Muscle of back (tissue), 11 donors: ENCODE data around the gene NFKB1. TPM values are rescaled to one million over a fixed set of nuclear protein-coding genes. Genes with fewer than 3 reads are reported as not detected.
A peak's percentile ranks its signal among the peaks of the same experiment; 100 is the strongest.

ENCODE experiments used
- DNase-seq, 3 donors: peaks; one replicate each; pipeline versions ENCODE4 v3.0.0 to v3.0.0-alpha.2; 2013
- polyA plus RNA-seq, 10 donors: library from polyadenylated mRNA; unstranded; fragments of 120-200 nt; gene quantifications; one replicate each; pipeline ENCODE4 v1.2.1, GENCODE V29; 2013; ENCODE audit not compliant: insufficient read length in 10 of 10

Gene NFKB1
- polyA plus RNA-seq, 10 donors, result 17.8 to 24.2 (median 19.8) TPM

DNA sequence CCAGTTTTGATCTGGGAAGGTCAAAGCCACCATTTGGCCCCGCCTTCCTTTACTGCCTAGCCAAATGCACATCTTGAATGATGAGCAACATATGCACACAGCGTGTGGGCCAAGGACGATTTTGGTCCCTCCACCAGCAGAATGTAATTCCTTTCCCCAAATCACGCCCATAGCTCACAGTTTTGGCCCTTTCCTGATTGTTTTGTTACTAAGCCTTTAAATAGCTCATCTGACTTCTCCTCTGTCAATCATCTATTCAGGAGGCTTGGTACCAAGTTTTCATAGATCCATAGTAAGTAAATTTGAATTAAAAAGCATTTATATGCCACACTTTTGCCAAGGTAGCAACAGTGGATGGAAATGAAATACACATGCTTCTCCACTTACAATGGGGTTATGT, 123.3 kb downstream of the NFKB1 start:
- no peak for DNase-seq

DNA sequence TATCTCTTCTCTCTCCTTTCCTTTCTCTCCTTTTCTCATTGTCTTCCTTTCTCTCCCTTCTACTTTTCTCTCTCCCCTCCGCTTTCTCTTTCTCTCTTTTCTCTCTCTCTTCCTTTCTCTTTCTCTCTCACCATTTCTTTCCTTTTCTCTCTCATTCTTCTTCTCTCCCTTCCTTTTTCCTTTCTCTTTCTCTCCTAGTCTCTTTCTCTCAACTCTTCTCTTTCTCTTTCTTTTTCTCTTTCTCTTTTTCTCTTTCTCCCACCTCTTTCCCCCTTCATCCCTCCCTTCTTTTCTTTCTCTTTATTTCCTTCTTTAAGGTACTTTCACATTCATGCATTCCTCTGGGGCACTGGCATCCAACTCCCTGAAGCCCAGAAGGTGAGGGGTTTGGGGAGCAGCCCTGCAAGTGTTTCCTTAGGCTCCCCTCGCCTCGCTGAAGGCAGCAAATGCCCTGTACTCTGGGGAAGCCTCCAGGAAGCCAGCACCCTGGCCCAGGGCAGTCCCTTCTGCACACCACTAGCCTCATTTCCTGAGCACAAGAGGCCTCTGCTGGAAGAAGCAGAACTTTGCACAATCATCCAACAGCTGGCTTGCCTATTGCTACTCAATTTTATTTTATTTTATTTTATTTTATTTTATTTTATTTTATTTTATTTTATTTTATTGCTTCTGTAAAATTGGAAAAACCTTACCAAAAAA, 124.2 kb downstream of the NFKB1 start:
- DNase-seq, result peak in 1 of 3 donors; percentile 33

- peak in 1 of 3 donors; percentile 59 for DNase-seq
These were observed 126.8 kb downstream of the NFKB1 start for GRCh38 chr4:102627831-102628523.

DNA sequence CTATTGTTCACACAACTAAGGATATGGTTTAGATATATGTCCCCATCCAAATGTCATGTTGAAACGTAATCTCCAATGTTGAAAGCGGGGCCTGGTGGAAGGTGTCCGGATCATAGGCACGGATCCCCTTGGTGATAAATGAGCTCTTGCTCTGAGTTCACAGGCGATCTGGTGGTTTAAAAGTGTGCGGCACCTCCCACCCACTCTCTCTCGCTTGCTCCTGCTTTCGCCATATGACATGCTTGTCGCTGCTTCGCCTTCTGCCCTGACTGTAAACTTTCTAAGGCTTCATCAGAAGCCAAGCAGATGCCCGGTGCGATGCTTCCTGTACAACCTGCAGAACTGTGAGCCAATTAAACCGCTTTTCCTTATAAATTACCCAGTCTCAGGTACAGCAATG, 128.5 kb downstream of the NFKB1 start:
- DNase-seq, result no peak

DNA sequence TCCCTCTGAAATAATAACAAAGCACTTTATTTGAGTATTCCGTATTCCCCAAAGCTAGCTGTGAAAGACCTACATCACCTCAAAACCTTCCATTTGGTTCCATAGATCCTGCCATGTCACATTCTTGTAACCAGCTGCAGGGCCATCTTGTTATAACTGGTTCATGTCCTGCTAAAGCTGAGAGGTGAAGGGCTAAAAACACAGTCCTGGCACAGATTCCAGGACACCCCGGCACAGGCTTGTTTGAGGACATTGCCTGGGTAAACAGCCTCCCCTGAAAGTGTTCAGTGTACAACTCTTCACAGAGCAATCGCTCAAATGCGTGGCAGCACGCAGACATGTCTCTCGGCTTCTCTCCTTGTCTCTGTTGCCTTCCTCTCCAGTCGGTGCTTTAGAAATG, 130.5 kb downstream of the NFKB1 start:
- DNase-seq, result no peak

DNA sequence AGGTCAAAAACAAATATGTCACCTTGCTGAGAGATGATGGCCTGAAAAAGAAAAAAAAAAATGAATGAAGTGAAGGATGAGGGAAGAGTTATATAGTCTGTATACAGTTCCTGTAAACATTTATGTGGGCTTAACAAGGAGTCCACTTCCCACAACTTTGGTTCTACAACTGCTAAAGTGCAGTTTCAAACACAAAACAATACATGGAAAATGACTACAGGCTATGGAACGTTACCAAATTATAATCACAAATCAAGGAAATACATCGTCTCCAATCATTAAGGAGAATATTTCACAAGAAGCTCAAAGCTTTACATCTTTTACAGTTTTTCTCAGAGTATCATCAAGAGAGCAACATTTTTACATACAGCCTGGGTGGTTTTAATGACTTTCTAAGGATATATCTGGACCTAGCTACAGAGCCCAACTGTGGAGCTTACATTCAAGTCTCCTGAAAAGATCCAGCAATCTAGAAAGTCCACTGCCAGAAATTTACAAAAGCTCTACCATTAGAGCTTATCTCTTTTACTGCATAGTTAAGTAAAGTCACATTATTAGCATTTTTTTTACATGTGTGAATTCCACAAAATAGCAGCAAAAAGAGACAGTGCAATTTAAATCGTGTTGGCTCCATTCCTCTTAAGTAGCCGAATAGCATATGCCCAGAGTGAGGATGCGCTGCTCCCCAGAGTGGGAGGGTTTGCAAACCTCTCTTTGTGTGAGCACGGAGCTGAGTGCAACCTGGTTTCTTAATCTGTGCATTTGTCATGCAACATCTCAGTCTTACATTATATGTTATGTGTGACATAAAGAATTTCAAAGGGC, 131.3 kb downstream of the NFKB1 start:
- DNase-seq, result no peak

- DNase-seq, result no peak
These were observed 131.9 kb downstream of the NFKB1 start for GRCh38 chr4:102633100-102633499.

- DNase-seq, result no peak
These were observed 136.2 kb downstream of the NFKB1 start for GRCh38 chr4:102637391-102637790.

GRCh38 chr4:102638621-102639020, 137.5 kb downstream of the NFKB1 start:
- no peak for DNase-seq

DNA sequence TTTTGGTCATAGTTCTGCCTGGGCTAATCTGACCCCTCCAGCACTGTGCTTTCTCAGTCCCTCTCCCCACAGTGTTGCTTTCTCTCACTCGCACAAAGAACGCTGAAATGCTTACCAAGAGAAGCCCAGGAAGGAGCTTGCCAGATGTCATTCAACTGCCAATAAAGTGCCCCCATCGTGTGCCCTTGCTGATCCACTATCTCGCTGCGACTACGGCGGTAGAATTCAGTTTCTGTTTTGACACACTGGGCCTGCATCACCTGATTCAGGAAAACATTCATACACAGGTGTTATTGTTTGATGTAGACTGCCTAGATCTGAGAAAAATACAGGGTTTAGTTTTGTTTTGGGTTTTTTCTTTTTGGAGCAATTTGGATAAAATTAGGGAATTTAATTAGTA, 138.4 kb downstream of the NFKB1 start:
- DNase-seq, result no peak

- DNase-seq, result peak in 1 of 3 donors; percentile 11
These were observed 139.5 kb downstream of the NFKB1 start for GRCh38 chr4:102640669-102641068.

DNA sequence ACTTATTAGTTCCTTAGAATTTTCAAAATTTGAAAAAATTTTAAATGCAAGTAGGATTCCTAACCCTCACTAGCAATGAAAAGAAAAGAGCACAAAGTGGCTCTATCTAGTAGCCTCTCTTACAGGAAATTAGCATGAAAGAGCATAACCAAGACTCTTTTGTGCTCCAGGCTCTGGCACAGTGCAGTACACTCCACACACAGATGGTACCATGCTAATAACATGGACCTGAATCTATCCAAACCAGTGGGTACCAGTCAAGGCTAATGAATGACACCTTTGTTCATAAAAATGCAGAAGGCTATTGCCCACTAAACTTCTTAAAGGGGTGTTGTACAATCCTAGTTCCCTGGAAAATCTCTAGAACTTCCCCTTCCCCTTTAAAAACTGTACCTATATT, 140.6 kb downstream of the NFKB1 start:
- no peak for DNase-seq

DNA sequence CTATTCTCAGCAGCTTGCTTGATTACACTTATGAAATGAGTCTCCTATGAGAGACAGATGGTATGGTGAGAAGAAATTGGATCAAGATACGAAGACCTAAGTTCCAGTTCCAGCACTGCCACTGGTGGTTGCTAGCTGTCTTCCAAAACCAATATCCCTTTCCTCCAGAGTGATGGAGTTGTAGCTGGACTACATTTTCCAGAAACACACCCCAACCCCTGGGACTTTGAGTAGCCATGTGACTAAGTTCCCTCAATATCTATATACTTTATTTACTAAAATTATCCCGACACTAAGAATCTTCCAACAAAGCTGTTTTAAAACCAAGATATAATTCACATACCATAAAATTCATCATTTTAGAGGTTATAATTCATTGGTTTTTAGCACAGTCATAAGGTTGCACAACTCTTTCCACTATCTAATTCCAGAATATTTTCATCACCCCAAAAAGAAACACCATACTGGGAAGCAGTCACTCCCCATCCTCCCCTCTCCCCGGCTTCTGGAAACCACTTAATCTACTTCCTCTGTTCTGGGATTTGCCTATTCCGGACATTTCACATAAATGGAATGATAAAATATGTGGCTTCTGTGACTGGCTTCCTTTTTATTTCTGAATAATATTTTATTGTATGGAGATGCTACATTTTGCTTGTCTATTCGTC, 141.6 kb downstream of the NFKB1 start:
- peak; percentile 36 to 71 (median 59) for DNase-seq

- no peak for DNase-seq
These were observed 146.0 kb downstream of the NFKB1 start for GRCh38 chr4:102647117-102647516.

GRCh38 chr4:102657206-102657605, 156.0 kb downstream of the NFKB1 start:
- no peak for DNase-seq

GRCh38 chr4:102663073-102663472, 161.9 kb downstream of the NFKB1 start:
- no peak for DNase-seq

DNA sequence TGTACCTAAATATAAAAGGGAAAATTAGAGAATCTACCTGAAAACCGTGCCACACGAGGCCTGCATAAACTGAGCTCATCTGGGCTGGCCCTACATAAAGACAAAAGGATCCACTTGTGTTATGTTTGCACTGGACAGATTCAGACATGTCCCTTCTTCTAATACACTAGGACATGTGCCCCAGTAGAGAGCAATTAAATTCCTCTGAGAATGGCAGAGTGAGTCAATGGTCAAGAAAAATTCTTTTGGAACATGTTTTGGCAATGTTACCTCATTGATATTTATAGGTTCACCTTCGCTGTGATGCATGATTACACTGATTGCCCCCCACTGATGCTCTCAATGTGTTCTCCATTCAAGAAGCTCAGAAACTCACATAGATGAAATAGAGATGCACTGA, 164.4 kb downstream of the NFKB1 start:
- no peak for DNase-seq

Other genes starting within 250 kb of the NFKB1 start
- gene SLC39A8, start 155.9 kb upstream of the NFKB1 start, polyA plus RNA-seq, result 1 to 10 TPM; 2.1 to 9.5 (median 3.8) TPM